ENCODE data around the gene RREB1.

GRCh38 chr6:7236306-7237209, 128.8 kb downstream of the RREB1 start:
- no peak for TF ChIP-seq CTCF (IDR thresholded peaks at IDR 0.05; ENCODE audit: extremely low read depth in 1 of 2, insufficient read depth in 1 of 2, low read depth in 1 of 2, low read length in 2 of 2)
- no peak for TF ChIP-seq FOS (IDR thresholded peaks at IDR 0.05; ENCODE audit: borderline replicate concordance, insufficient read depth, low read length)
- TF ChIP-seq MAX (IDR thresholded peaks at IDR 0.05; ENCODE audit: insufficient read depth, insufficient read length), result no peak
- TF ChIP-seq POLR2AphosphoS5 (IDR thresholded peaks at IDR 0.05; ENCODE audit: insufficient read depth, low read depth, low read length), result no peak

Measured in endothelial cell of umbilical vein (primary cell).